ENCODE results near the gene ZNF783. TPM values are rescaled to one million over a fixed set of nuclear protein-coding genes. Genes with fewer than 3 reads are reported as not detected.
"Not testable (repeated sequence)": the region's sequence is repeated elsewhere in the genome, so short reads cannot be mapped to it uniquely, and the experiment has no call there.

The ZNF783 gene
- total RNA-seq, 2 donors from 2014 or later: 14.0 to 27.9 TPM

DNA sequence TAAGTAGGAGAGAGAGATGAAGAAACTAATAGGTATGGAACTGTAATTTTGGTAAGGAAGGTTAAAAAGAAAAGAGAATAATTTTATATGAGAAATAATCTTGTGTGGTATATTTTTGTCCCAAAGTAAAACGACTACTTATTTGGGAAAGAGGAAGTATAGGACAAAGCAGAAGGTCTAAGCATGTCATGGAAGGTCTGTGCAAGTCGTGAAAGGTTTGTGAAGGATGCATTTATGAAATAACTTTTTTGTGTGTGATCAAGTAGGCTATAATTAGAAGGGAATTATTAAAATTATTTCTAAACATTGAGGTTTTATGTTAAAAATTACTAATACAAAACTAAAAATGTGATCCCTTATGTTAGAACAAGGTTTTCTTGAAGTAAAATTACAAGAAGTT is 63.3 kb downstream of the ZNF783 start:
- H3K36me3 Mint-ChIP-seq: peaks cover 6% of the 10 kb centered on the region
- H3K27ac Mint-ChIP-seq: no peak overlapping the region
- DNase-seq (ENCODE audit: low spot score) (no peak), ATAC-seq (no peak)
- peaks cover 22 to 23% of the 10 kb centered on the region in 2 donors for H3K27me3 Mint-ChIP-seq
- peaks cover 8 to 11% of the 10 kb centered on the region in 2 donors for H3K4me1 Mint-ChIP-seq (ENCODE audit: low read depth in 2 of 2)
- H3K4me3 Mint-ChIP-seq: no peak overlapping the region
- H3K9me3 Mint-ChIP-seq: no peaks in the 10 kb centered on the region

DNA sequence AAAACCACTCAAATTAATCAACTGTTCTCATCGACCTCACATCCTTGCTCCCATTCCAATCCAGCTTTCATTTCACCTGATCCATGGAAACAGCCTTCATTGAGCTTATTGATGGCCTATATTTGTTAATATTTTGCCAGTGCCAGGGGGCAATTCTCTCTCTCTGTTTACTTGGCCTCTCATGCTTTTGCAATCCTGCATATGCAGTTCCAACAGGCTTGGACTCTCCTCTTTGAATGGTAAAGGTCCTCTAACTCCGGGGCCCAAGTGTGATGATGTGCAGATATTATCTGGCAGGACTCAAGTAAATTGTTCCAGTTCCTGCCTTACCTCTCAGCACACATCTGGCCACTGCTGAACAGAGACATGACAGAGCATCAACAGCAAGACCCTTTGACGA is 67.3 kb downstream of the ZNF783 start:
- DNase-seq (ENCODE audit: low spot score) (no peak), ATAC-seq (no peak)
- H3K4me1 Mint-ChIP-seq (ENCODE audit: low read depth in 2 of 2): no peaks in the 10 kb centered on the region
- peaks cover 18 to 34% of the 10 kb centered on the region in 2 donors for H3K27me3 Mint-ChIP-seq
- no peaks in the 10 kb centered on the region for H3K9me3 Mint-ChIP-seq
- H3K36me3 Mint-ChIP-seq: no peaks in the 10 kb centered on the region
- H3K4me3 Mint-ChIP-seq: no peak overlapping the region
- H3K27ac Mint-ChIP-seq: no peak overlapping the region

DNA sequence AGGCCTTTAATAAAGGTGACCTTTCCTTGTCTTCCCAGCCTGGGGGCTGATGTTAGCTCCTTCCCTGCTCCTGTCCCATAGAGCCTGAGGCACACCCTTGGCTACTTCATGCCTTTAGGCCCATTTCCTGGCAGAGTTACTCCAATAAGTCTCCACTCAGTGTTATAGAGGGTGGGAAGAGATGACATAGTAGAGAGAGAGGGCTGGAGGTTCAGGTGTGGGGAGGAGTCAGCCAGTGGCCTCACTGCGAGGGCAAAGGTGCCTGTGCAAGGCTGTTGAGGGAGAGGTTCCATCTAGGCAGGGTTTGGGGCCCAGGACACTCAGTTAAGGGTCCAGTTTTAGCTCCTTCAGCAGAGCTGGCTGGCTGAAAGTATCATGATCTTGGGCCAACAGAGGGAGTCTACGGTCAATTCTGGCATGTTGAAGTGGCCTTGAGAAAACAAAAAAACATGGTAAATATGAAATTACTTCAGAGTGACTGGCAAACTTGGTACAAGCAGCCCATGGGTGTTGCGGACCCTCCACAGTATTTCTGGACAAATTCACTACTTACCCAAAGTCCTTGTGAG is 67.9 kb downstream of the ZNF783 start:
- ATAC-seq (no peak), DNase-seq (ENCODE audit: low spot score) (no peak)
- Mint-ChIP-seq H3K27me3 (peaks cover 22 to 40% of the 10 kb centered on the region in 2 donors), H3K9me3 (no peaks in the 10 kb centered on the region), H3K36me3 (no peaks in the 10 kb centered on the region), H3K27ac (no peak overlapping the region), H3K4me3 (no peak overlapping the region), H3K4me1 (ENCODE audit: low read depth in 2 of 2) (no peaks in the 10 kb centered on the region)

DNA sequence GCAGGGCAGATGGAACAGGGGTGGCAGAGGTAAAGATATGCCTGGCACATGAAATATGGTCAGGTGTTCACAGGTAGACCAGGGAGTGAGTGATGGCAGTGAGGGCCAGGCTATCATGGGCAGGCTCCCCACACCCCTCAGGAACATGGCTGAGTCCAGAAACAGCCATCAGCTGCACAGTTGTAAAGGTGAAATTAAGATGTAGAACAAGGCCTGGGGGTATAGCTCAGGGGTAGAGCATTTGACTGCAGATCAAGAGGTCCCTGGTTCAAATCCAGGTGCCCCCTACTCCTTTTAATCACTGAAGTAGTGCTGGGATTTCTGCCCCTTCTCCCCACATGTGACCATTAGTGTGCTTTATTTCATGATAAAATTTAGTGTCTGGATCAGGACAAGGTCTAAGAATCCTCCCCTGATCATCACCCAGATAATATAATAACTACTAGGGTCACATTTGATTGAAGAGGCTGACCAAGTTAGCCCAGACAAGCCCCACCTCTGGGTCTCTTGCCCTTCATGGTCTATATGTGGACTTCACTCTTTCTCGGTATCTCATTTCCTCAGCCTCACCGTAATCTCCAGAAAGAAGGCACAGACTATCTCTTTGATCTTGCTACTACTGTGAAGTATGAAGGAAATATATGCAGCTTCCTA is 69.0 kb downstream of the ZNF783 start:
- H3K4me1 Mint-ChIP-seq (ENCODE audit: low read depth in 2 of 2): no peaks in the 10 kb centered on the region
- H3K27me3 Mint-ChIP-seq: peaks cover 25 to 51% of the 10 kb centered on the region in 2 donors
- no peak overlapping the region for H3K4me3 Mint-ChIP-seq
- ATAC-seq (peak in 1 of 2 donors; percentile 27), DNase-seq (ENCODE audit: low spot score) (no peak)
- H3K27ac Mint-ChIP-seq: no peak overlapping the region
- no peaks in the 10 kb centered on the region for H3K9me3 Mint-ChIP-seq
- no peaks in the 10 kb centered on the region for H3K36me3 Mint-ChIP-seq

DNA sequence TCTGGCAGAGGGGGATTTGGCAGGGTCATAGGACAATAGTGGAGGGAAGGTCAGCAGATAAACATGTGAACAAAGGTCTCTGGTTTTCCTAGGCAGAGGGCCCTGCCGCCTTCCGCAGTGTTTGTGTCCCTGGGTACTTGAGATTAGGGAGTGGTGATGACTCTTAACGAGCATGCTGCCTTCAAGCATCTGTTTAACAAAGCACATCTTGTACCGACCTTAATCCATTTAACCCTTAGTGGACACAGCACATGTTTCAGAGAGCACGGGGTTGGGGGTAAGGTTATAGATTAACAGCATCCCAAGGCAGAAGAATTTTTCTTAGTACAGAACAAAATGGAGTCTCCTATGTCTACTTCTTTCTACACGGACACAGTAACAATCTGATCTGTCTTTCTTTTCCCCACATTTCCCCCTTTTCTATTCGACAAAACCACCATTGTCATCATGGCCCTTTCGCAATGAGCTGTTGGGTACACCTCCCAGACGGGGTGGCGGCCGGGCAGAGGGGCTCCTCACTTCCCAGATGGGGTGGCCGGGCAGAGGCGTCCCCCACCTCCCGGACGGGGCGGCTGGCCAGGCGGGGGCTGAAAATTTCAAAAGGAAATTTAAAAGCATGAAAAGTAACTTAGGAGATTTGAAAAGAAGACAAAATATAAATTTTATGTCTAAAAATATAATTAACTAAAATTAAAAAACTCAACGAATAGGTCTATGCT is 70.8 kb downstream of the ZNF783 start:
- H3K9me3 Mint-ChIP-seq; H3K36me3 Mint-ChIP-seq; H3K4me1 Mint-ChIP-seq (ENCODE audit: low read depth in 2 of 2): not testable (repeated sequence)

DNA sequence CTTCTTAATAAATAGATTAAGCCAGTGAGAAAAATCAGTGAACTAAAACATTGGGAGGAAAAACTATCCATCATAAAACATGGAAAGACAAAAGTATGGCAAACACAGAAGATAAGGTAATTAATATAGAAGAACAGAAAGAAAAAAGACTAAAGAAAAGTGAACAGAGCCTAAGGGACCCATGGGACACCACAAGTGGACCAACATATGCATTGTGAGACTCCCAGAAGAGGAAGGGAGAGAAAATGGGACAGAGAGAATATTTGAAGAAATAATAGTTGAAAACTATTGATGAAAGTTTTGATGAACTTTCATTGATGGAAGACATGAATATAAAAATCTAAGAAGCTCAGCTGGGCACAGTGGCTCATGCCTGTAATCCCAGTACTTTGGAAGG is 71.3 kb downstream of the ZNF783 start:
- H3K27me3 Mint-ChIP-seq: peaks cover 25 to 51% of the 10 kb centered on the region in 2 donors
- no peaks in the 10 kb centered on the region for H3K36me3 Mint-ChIP-seq
- H3K9me3 Mint-ChIP-seq: no peaks in the 10 kb centered on the region
- ATAC-seq (no peak), DNase-seq (ENCODE audit: low spot score) (no peak)
- H3K4me1 Mint-ChIP-seq (ENCODE audit: low read depth in 2 of 2): no peaks in the 10 kb centered on the region
- H3K4me3 Mint-ChIP-seq: no peak overlapping the region
- H3K27ac Mint-ChIP-seq: no peak overlapping the region

More for the DNA sequence above, 70.8 kb downstream of the ZNF783 start:
- peaks cover 25 to 51% of the 10 kb centered on the region in 2 donors for H3K27me3 Mint-ChIP-seq
- H3K4me3 Mint-ChIP-seq; H3K27ac Mint-ChIP-seq; DNase-seq (ENCODE audit: low spot score); ATAC-seq: not testable (repeated sequence)

DNA sequence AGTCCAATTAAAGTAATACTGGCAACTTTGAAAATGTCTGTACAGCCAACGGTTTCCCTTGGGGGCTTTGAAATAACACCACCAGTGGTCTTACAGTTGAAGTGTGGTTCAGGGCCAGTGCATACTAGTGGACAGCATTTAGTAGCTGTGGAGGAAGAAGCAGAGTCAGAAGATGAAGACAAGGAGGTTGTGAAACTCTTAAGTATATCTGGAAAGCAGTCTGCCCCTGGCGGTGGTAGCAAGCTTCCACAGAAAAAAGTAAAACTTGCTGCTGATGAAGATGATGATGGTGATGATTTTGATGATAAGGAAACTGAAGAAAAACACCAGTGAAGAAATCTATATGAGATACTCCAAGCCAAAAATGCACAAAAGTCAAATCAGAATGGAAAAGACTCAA is 72.2 kb downstream of the ZNF783 start:
- ATAC-seq (no peak), DNase-seq (ENCODE audit: low spot score) (no peak)
- no peaks in the 10 kb centered on the region for H3K4me1 Mint-ChIP-seq (ENCODE audit: low read depth in 2 of 2)
- H3K9me3 Mint-ChIP-seq: no peaks in the 10 kb centered on the region
- H3K27me3 Mint-ChIP-seq: peaks cover 21 to 45% of the 10 kb centered on the region in 2 donors
- no peak overlapping the region for H3K4me3 Mint-ChIP-seq
- no peaks in the 10 kb centered on the region for H3K36me3 Mint-ChIP-seq
- no peak overlapping the region for H3K27ac Mint-ChIP-seq

Other genes with a start within 250 kb of the ZNF783 start
- gene PDIA4, start 233.7 kb upstream of the ZNF783 start, total RNA-seq: 100 to 1,000 TPM; 141 to 159 TPM
- gene ZNF786, start 171.5 kb upstream of the ZNF783 start, total RNA-seq: 10 to 100 TPM in 1 of 2 donors, 1 to 10 TPM in 1; 7.8 to 10.8 TPM
- gene ZNF425, start 135.9 kb upstream of the ZNF783 start, total RNA-seq: 1 to 10 TPM in 1 of 2 donors, under 1 TPM in 1; 0.39 to 1.4 TPM
- gene ZNF398, start 114.7 kb upstream of the ZNF783 start, total RNA-seq: 10 to 100 TPM; 17.9 to 20.0 TPM
- gene ZNF282, start 66.7 kb upstream of the ZNF783 start, total RNA-seq: 10 to 100 TPM; 37.4 to 46.7 TPM
- gene ZNF212, start 22.5 kb upstream of the ZNF783 start, total RNA-seq: 10 to 100 TPM; 11.5 to 19.9 TPM
- 10 to 100 TPM; 12.8 to 15.6 TPM for gene ZNF777, start 198.9 kb downstream of the ZNF783 start, total RNA-seq
- 10 to 100 TPM; 27.2 to 39.2 TPM for gene ZNF746, start 235.6 kb downstream of the ZNF783 start, total RNA-seq